SK-N-SH treated with all-trans-retinoic acid at 6 μM for 48 hours (cell line): ENCODE measurements around the gene KRTDAP.

Source experiments
- ATAC-seq: fragments of 200-7000 bp; cut with Tn5 transposase; 3 replicates; pipeline ENCODE4 v1.9.1; 2020; ENCODE audit warnings: mild to moderate bottlenecking, moderate library complexity
- ARNTL ChIP-seq: fragments of 450-650 bp; formaldehyde crosslinking; IDR thresholded peaks from 2 replicates; pipeline ENCODE4 v1.5.0; 2020; ENCODE audit warnings: low read depth, mild to moderate bottlenecking, moderate library complexity, borderline replicate concordance
- BACH2 ChIP-seq: fragments of 250-450 bp; sonication (Bioruptor Pico); IDR thresholded peaks from 2 replicates; pipeline ENCODE4 v1.9.0; 2021; ENCODE audit warnings: mild to moderate bottlenecking, borderline replicate concordance
- CREB5 ChIP-seq: fragments of 250-450 bp; sonication (Bioruptor Pico); IDR thresholded peaks from 2 replicates; pipeline ENCODE4 v1.5.1; 2020; ENCODE audit warnings: low read depth, mild to moderate bottlenecking, moderate library complexity
- CSDC2 ChIP-seq: fragments of 250-450 bp; sonication (Bioruptor Pico); IDR thresholded peaks from 2 replicates; pipeline ENCODE4 v1.5.0; 2020; ENCODE audit warnings: mild to moderate bottlenecking, moderate library complexity
- ESRRG ChIP-seq: fragments of 250-450 bp; sonication (Bioruptor Pico); IDR thresholded peaks from 2 replicates; pipeline ENCODE4 v1.6.1; 2021; ENCODE audit warnings: mild to moderate bottlenecking
- ISL1 ChIP-seq: fragments of 250-450 bp; sonication (Bioruptor Pico); IDR thresholded peaks from 2 replicates; pipeline ENCODE4 v2.1.2; 2022; ENCODE audit warnings: mild to moderate bottlenecking, moderate library complexity
- OSR1 ChIP-seq: fragments of 250-450 bp; sonication (Bioruptor Pico); IDR thresholded peaks from 2 replicates; pipeline ENCODE4 v1.8.0; 2022; ENCODE audit warnings: moderate library complexity, mild to moderate bottlenecking, inconsistent platforms
- PATZ1 ChIP-seq: fragments of 250-450 bp; sonication (Bioruptor Pico); IDR thresholded peaks from 2 replicates; pipeline ENCODE4 v1.8.0; 2020; ENCODE audit warnings: mild to moderate bottlenecking, moderate library complexity, borderline replicate concordance
- POU6F1 ChIP-seq: fragments of 250-450 bp; sonication (Bioruptor Pico); IDR thresholded peaks from 2 replicates; pipeline ENCODE4 v1.8.0; 2021; ENCODE audit warnings: low read depth, mild to moderate bottlenecking, moderate library complexity, borderline replicate concordance
- PPARA ChIP-seq: fragments of 250-450 bp; sonication (Bioruptor Pico); IDR thresholded peaks from 2 replicates; pipeline ENCODE4 v1.5.0; 2020; ENCODE audit warnings: mild to moderate bottlenecking, borderline replicate concordance
- SNAI2 ChIP-seq: fragments of 250-450 bp; sonication (Bioruptor Pico); IDR thresholded peaks from 2 replicates; pipeline ENCODE4 v1.5.0; 2020; ENCODE audit warnings: mild to moderate bottlenecking, moderate library complexity
- TCF4 ChIP-seq: fragments of 250-450 bp; sonication (Bioruptor Pico); IDR thresholded peaks from 2 replicates; pipeline ENCODE4 v1.8.0; 2021; ENCODE audit warnings: mild to moderate bottlenecking, moderate library complexity, borderline replicate concordance
- TOX ChIP-seq: fragments of 250-450 bp; sonication (Bioruptor Pico); IDR thresholded peaks from 2 replicates; pipeline ENCODE4 v1.8.0; 2021; ENCODE audit warnings: mild to moderate bottlenecking, moderate library complexity, borderline replicate concordance
- TSHZ2 ChIP-seq: fragments of 250-450 bp; sonication (Bioruptor Pico); IDR thresholded peaks from 2 replicates; pipeline ENCODE4 v1.5.0; 2020; ENCODE audit warnings: mild to moderate bottlenecking, moderate library complexity
- ZC3H10 ChIP-seq: fragments of 250-450 bp; sonication (Bioruptor Pico); IDR thresholded peaks from 2 replicates; pipeline ENCODE4 v1.5.1; 2021; ENCODE audit warnings: mild to moderate bottlenecking, moderate library complexity
- ZFP3 ChIP-seq: fragments of 250-450 bp; sonication (Bioruptor Pico); IDR thresholded peaks from 2 replicates; pipeline ENCODE4 v1.5.0; 2020; ENCODE audit warnings: mild to moderate bottlenecking, moderate library complexity
- ZFP30 ChIP-seq: fragments of 450-650 bp; formaldehyde crosslinking; IDR thresholded peaks from 2 replicates; pipeline ENCODE4 v1.5.0; 2022; ENCODE audit warnings: mild to moderate bottlenecking, moderate library complexity
- ZNF565 ChIP-seq: fragments of 450-650 bp; formaldehyde crosslinking; conservative IDR thresholded peaks from 2 replicates; pipeline ENCODE4 v1.5.0; 2020; ENCODE audit warnings: low read depth, mild to moderate bottlenecking, moderate library complexity
- ZNF70 ChIP-seq: fragments of 450-650 bp; formaldehyde crosslinking; IDR thresholded peaks from 2 replicates; pipeline ENCODE4 v1.5.0; 2020; ENCODE audit warnings: mild to moderate bottlenecking, moderate library complexity
- ZNF8 ChIP-seq: fragments of 450-650 bp; formaldehyde crosslinking; IDR thresholded peaks from 2 replicates; pipeline ENCODE4 v1.5.0; 2020; ENCODE audit warnings: mild to moderate bottlenecking, moderate library complexity

Gene KRTDAP

GRCh38 chr19:35488677-35489076, 1.6 kb downstream of the KRTDAP start (continued):
- no peak for TF ChIP-seq ARNTL

- ATAC-seq = no peak
- TF ChIP-seq ESRRG (no peak), TOX (CRISPR knock-in tag) (no peak), ZNF8 (CRISPR knock-in tag) (no peak), ZNF565 (CRISPR knock-in tag) (no peak), ZNF70 (CRISPR knock-in tag) (no peak), ISL1 (no peak), SNAI2 (no peak), PPARA (no peak), ZFP30 (CRISPR knock-in tag) (no peak), BACH2 (no peak), TCF4 (CRISPR knock-in tag) (no peak), ZFP3 (CRISPR knock-in tag) (no peak), POU6F1 (no peak)
These were observed 2.5 kb downstream of the KRTDAP start for GRCh38 chr19:35487656-35488182.

GRCh38 chr19:35486268-35486708, 4.0 kb downstream of the KRTDAP start:
- no peak for TF ChIP-seq CREB5 (CRISPR knock-in tag)
- no peak for TF ChIP-seq ESRRG
- TF ChIP-seq, all 23 proteins: peak for 0
- no peak for ATAC-seq

- TF ChIP-seq ARNTL = no peak
- no peak for TF ChIP-seq BACH2
- no peak for TF ChIP-seq CSDC2
- TF ChIP-seq ZNF70 (CRISPR knock-in tag) = no peak
- TF ChIP-seq ESRRG = no peak
- no peak for TF ChIP-seq PATZ1 (CRISPR knock-in tag)
- no peak for TF ChIP-seq TSHZ2
- no peak for TF ChIP-seq TOX (CRISPR knock-in tag)
- TF ChIP-seq OSR1 (CRISPR knock-in tag) = no peak
These were observed 5.8 kb downstream of the KRTDAP start for GRCh38 chr19:35484252-35485036.

GRCh38 chr19:35483089-35483488, 7.2 kb downstream of the KRTDAP start:
- no peak for ATAC-seq
- no peak for TF ChIP-seq ZFP30 (CRISPR knock-in tag)
- no peak for TF ChIP-seq ZC3H10
- no peak for TF ChIP-seq OSR1 (CRISPR knock-in tag)
- TF ChIP-seq PATZ1 (CRISPR knock-in tag) = no peak
- TF ChIP-seq PPARA = no peak
- TF ChIP-seq CSDC2 = no peak
- TF ChIP-seq ZNF8 (CRISPR knock-in tag) = no peak
- no peak for TF ChIP-seq ZNF70 (CRISPR knock-in tag)
- TF ChIP-seq CREB5 (CRISPR knock-in tag) = no peak
- no peak for TF ChIP-seq TSHZ2

More at GRCh38 chr19:35484252-35485036, 5.8 kb downstream of the KRTDAP start:
- ATAC-seq = no peak
